SU-DHL-6 (cell line): Measurements from ENCODE around the gene GPR55.

Experiments used
- H2AFZ ChIP-seq: fragments of 200-600 bp; sonication (generic); 2 replicates; pipeline ENCODE4 v1.6.1; 2014; ENCODE audit warnings: low read depth, mild to moderate bottlenecking, moderate library complexity, mixed read lengths, antibody characterized with exemption, low read length; ENCODE audit not compliant: severe bottlenecking
- H3F3A ChIP-seq: fragments of 200-600 bp; shearing (Covaris generic); 2 replicates; pipeline ENCODE4 v1.6.0; 2016; ENCODE audit warnings: antibody characterized with exemption, mild to moderate bottlenecking; ENCODE audit not compliant: insufficient read depth
- H3K27ac ChIP-seq: fragments of 200-600 bp; sonication (generic); 2 replicates; pipeline ENCODE4 v1.5.1; 2016; ENCODE audit warnings: low read depth, mild to moderate bottlenecking, low read length, moderate library complexity, mixed read lengths
- H3K27me3 ChIP-seq: fragments of 200-600 bp; sonication (generic), shearing (Covaris generic); 2 replicates; pipeline ENCODE4 v1.6.0; 2014; ENCODE audit warnings: mild to moderate bottlenecking, low read length
- H3K36me3 ChIP-seq: fragments of 200-600 bp; sonication (generic); 2 replicates; pipeline ENCODE4 v1.6.1; 2014; ENCODE audit warnings: mild to moderate bottlenecking, low read length, mixed read lengths
- H3K4me2 ChIP-seq: fragments of 300-600, 200-600 bp; shearing (Covaris generic), sonication (generic); 2 replicates; pipeline ENCODE4 v1.6.0; 2014; ENCODE audit warnings: low read length, low read depth, mild to moderate bottlenecking; ENCODE audit not compliant: poor library complexity, severe bottlenecking
- H3K4me3 ChIP-seq: fragments of 200-600 bp; sonication (generic); 2 replicates; pipeline ENCODE4 v1.5.1; 2014; ENCODE audit warnings: antibody characterized with exemption, low read length, mild to moderate bottlenecking, mixed read lengths; ENCODE audit not compliant: insufficient read depth, poor library complexity, severe bottlenecking
- H3K79me2 ChIP-seq: fragments of 200-600 bp; sonication (generic); 2 replicates; pipeline ENCODE4 v1.6.1; 2014; ENCODE audit warnings: mild to moderate bottlenecking, low read length, moderate library complexity; ENCODE audit not compliant: insufficient read depth
- H3K9ac ChIP-seq: fragments of 200-600 bp; sonication (generic); 2 replicates; pipeline ENCODE4 v1.7.0; 2014; ENCODE audit warnings: mild to moderate bottlenecking, low read length
- H3K9me2 ChIP-seq: fragments of 200-600 bp; sonication (generic); replicated peaks from 2 replicates; pipeline ENCODE4 v1.6.1; 2014; ENCODE audit warnings: low read length; ENCODE audit not compliant: insufficient read depth
- H3K9me3 ChIP-seq: fragments of 200-600 bp; sonication (generic); 2 replicates; pipeline ENCODE4 v1.6.1; 2014; ENCODE audit warnings: low read length, mixed read lengths; ENCODE audit not compliant: insufficient read depth
- H4K20me1 ChIP-seq: fragments of 200-600 bp; sonication (generic); 2 replicates; pipeline ENCODE4 v1.6.1; 2014; ENCODE audit warnings: low read depth, mild to moderate bottlenecking, antibody characterized with exemption, low read length, moderate library complexity, mixed read lengths
- EZH2phosphoT487 ChIP-seq: fragments of 200-600 bp; sonication (generic), shearing (Covaris generic); conservative IDR thresholded peaks from 2 replicates; pipeline ENCODE4 v1.6.1; 2018; ENCODE audit warnings: mild to moderate bottlenecking, antibody characterized with exemption, low read length, moderate library complexity, mixed read lengths
- TF ChIP-seq, protein P1 (sequence below): fragments of 200-600 bp; sonication (generic); IDR thresholded peaks from one replicate; pipeline ENCODE4 v1.5.1; 2017; ENCODE audit warnings: antibody characterized with exemption, mild to moderate bottlenecking, low read length, moderate library complexity; ENCODE audit not compliant: insufficient read depth, poor library complexity, severe bottlenecking

GPR55 gene

DNA sequence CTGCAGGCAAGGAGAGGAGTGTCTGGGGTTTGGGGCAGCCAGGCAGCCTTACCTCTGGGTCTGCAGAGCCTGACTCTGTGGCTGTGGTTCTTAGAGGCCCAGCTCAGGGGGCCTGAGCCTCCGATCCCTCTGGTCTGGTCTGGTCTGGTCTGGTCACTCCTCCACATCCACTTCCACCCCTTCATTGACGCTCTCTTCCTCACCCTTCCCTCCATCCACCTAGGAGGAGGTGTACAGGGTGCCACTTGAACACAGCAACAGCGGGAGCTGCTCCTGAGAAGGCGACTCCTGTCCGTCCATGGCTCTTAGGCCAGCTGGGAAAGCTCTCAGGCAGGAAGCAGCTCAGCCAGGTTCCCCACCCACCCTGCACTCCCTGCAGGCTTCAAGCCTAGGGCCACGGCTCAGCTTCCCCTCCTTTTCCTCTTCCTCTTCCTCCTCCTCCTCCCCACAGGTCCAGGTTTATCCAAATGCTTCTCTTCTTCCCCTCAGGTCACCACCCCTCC lies 16.9 kb downstream of the GPR55 start:
- Histone ChIP-seq H3K4me3 (no peak overlapping the region), H3K4me2 (no peak overlapping the region), H3K79me2 (no peaks in the 10 kb centered on the region), H3K27me3 (no peaks in the 10 kb centered on the region), H3F3A (no peaks in the 10 kb centered on the region), H4K20me1 (no peaks in the 10 kb centered on the region), H3K9me2 (no peaks in the 10 kb centered on the region), H3K9me3 (no peaks in the 10 kb centered on the region), H3K27ac (no peak overlapping the region), H2AFZ (no peak overlapping the region), H3K36me3 (no peaks in the 10 kb centered on the region), H3K9ac (no peak overlapping the region)
- no peak for TF ChIP-seq EZH2phosphoT487
- TF ChIP-seq, protein P1, sequence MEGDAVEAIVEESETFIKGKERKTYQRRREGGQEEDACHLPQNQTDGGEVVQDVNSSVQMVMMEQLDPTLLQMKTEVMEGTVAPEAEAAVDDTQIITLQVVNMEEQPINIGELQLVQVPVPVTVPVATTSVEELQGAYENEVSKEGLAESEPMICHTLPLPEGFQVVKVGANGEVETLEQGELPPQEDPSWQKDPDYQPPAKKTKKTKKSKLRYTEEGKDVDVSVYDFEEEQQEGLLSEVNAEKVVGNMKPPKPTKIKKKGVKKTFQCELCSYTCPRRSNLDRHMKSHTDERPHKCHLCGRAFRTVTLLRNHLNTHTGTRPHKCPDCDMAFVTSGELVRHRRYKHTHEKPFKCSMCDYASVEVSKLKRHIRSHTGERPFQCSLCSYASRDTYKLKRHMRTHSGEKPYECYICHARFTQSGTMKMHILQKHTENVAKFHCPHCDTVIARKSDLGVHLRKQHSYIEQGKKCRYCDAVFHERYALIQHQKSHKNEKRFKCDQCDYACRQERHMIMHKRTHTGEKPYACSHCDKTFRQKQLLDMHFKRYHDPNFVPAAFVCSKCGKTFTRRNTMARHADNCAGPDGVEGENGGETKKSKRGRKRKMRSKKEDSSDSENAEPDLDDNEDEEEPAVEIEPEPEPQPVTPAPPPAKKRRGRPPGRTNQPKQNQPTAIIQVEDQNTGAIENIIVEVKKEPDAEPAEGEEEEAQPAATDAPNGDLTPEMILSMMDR = no peak

DNA sequence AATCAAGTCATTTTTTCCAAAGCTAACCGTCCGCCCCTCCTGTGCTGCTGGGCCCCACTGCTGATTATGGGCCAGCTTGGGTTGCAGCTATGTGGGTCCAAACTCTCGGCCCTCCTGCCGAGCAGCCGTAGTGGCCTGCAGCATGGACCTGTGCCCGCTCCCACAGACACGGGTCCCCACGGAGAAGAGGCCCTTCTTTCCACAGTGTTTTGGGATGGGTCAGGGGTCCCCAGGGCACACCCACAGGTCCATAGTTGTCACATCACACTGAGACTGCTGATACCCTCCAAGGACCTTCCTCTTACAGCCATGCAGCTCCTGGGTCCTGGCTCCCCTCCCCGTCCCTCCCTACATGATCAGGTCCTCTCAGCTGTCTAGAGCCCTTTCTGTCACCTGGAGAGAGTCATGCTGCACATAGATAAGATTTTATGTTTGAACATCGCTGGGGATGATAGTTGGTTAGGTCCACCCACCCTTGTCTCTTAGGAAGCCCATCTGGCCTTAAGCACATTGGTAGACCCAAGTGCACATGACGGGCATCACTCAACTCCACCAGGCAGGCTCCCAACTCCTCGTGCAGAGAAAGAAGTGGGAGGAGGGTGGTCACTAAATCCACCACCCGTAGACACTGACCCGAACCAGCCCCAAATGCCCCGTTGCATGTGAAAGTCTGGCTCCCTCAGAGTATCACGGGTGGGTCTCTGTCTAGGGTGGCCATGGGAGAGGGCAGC lies 17.5 kb downstream of the GPR55 start:
- Histone ChIP-seq H3K27me3 (no peaks in the 10 kb centered on the region), H3K79me2 (no peaks in the 10 kb centered on the region), H3K36me3 (no peaks in the 10 kb centered on the region), H4K20me1 (no peaks in the 10 kb centered on the region), H3K9me3 (no peaks in the 10 kb centered on the region), H3K4me3 (no peak overlapping the region), H3K27ac (no peak overlapping the region), H2AFZ (no peak overlapping the region), H3F3A (no peaks in the 10 kb centered on the region), H3K4me2 (no peak overlapping the region), H3K9me2 (no peaks in the 10 kb centered on the region), H3K9ac (no peak overlapping the region)
- TF ChIP-seq, protein P1 = no peak
- TF ChIP-seq EZH2phosphoT487 = no peak

DNA sequence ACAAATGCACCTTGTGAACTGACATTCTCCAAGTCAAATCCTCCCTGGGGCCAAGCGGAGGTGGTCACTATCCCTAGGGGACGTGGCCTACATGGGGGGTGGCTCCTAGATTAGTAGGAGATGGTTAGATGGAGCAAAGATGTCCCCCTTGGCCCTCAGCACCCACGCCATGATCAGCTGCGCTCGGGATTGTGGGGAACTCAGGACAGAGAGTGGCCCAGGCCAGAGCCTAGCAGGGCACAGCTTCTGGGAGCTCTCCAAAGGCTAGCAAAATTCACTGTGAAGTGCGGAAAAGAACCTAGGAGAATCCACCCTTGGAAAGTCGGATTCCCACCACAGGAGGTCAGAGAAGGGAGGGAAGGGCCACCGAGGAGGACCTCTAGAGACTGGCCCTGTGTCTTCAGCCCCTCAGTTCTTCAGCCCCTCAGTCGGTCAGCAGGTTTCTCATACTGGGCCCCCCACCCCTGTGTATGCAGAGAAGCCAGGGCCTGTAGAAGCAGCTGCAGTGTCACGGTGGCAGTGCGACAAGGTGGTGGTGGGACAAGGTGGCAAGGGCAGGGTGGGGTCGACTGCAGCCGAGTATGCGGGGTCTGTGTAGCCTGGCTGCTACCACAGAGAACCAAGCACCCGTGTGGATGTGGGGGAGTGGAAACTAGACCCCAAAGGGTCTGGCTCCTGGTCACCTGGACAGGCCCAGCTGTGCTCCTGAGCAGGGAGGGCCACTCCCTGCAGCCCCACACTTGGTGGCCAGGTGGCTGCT lies 18.4 kb downstream of the GPR55 start:
- Histone ChIP-seq H3K27ac (no peak overlapping the region), H3K36me3 (no peaks in the 10 kb centered on the region), H3K9me2 (no peaks in the 10 kb centered on the region), H3K27me3 (no peaks in the 10 kb centered on the region), H2AFZ (no peak overlapping the region), H3F3A (no peaks in the 10 kb centered on the region), H3K4me2 (no peak overlapping the region), H3K79me2 (no peaks in the 10 kb centered on the region), H3K4me3 (no peak overlapping the region), H4K20me1 (no peaks in the 10 kb centered on the region), H3K9ac (no peak overlapping the region), H3K9me3 (no peaks in the 10 kb centered on the region)
- TF ChIP-seq, protein P1 = no peak
- TF ChIP-seq EZH2phosphoT487 = no peak
